Astrocyte of the cerebellum (primary cell): ENCODE results near the gene CMTM3.
A peak's percentile ranks its signal among the peaks of the same experiment; 100 is the strongest.

Experiments
- DNase-seq: peaks from one replicate; pipeline ENCODE4 v3.0.0-alpha.2; 2011; ENCODE audit warnings: low read depth
- H3K4me3 ChIP-seq: 2 replicates; pipeline ENCODE4 v1.5.1; 2011; ENCODE audit warnings: mild to moderate bottlenecking, low read depth, low read length, moderate library complexity
- CTCF ChIP-seq: IDR thresholded peaks from 2 replicates; pipeline ENCODE4 v1.5.1; 2012; ENCODE audit warnings: low read length, low read depth, moderate library complexity, mild to moderate bottlenecking; ENCODE audit errors: missing control alignments
- in situ Hi-C: cut with HindIII; loops from 2 replicates; pipeline ENCODE4 v1.10.0; 2017; ENCODE audit warnings: low sequenced_read_pairs

The CMTM3 gene

DNA sequence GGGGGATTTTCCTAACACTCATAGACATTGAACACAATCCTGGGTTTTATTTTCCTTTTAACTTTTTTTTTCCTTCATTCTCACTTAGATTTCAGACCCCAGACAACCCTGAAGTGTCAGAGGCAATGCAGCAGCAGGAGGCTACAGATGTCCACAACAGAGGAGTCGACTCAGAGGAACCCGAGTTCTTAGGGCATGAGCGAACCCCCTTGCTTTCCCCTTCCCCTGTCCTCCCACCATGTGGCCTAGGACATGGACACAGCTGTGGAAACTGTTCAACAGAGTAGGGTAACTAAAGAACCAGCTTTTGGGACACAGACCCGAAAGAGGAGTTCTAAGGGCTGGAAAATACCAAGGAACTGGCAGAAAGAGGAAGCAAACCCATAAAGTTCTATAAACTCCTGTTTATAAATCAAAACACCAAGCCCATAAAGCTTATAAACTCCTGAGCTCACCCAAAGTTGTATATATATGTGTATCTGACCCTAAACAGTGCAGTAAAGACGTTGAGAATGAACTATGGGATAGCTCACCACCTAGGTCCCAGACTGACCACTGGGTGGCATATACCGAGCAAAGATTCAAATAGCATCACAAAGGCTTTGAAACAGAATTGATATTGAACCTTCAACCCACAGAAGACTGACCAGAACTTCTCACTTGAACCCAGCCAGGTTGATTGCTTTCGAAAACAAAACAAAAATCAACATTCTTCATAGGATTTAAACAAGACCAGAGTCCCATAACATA is 58.1 kb downstream of the CMTM3 start:
- no peak overlapping the region for H3K4me3 ChIP-seq
- TF ChIP-seq CTCF: peak; percentile 69
- in situ Hi-C loops: loop anchor here (5.0 kb wide), 2 partner anchors 40 to 80 kb away; no protein-coding TSS in a partner anchor
- no peak for DNase-seq
